ENCODE data around the gene ADSS2.

Gene ADSS2

GRCh38 chr1:244387415-244387814 is 64.3 kb downstream of the ADSS2 start:
- 95% methylated on average over 1 of the region's 1 CpG for WGBS
- no peak overlapping the region for H2BK5ac ChIP-seq (ENCODE audit: low read depth, low read length, poor library complexity, severe bottlenecking)
- H2AFZ ChIP-seq (ENCODE audit: low read depth, low read length), result no peak overlapping the region
- H4K91ac ChIP-seq (ENCODE audit: low read length), result no peak overlapping the region
- H2BK120ac ChIP-seq (ENCODE audit: low read depth, low read length), result no peak overlapping the region
- H4K8ac ChIP-seq (ENCODE audit: low read length), result no peak overlapping the region
- no peaks in the 10 kb centered on the region for H3K27me3 ChIP-seq (ENCODE audit: control insufficient read depth in 1 of 2, insufficient read depth in 1 of 2, low read length in 2 of 2)
- no peak overlapping the region for H3K4ac ChIP-seq (ENCODE audit: low read depth in 1 of 2, low read length in 2 of 2)
- DNase-seq, result no peak
- no peak overlapping the region for H2BK15ac ChIP-seq (ENCODE audit: low read depth, poor library complexity, severe bottlenecking)
- no peak overlapping the region for H2AK5ac ChIP-seq (ENCODE audit: low read length, severe bottlenecking)
- no peak overlapping the region for H3K14ac ChIP-seq (ENCODE audit: low read length in 2 of 2)
- H3K27ac ChIP-seq (ENCODE audit: low read length, poor library complexity, severe bottlenecking), result no peak overlapping the region
- H3K9me3 ChIP-seq (ENCODE audit: control insufficient read depth, low read length), result no peaks in the 10 kb centered on the region
- no peak overlapping the region for H3K23ac ChIP-seq (ENCODE audit: low read length in 2 of 2)
- H2BK12ac ChIP-seq (ENCODE audit: low read length in 2 of 2), result peak overlapping the region in 1 of 2 experiments; percentile 54
- peaks cover 7% of the 10 kb centered on the region for H3K4me1 ChIP-seq (ENCODE audit: control insufficient read depth, insufficient read depth, low read depth, low read length)
- H3K4me3 ChIP-seq (ENCODE audit: insufficient read depth in 1 of 2, low read depth in 1 of 2, low read length in 2 of 2), result no peak overlapping the region
- no peak overlapping the region for H3K9ac ChIP-seq (ENCODE audit: low read length)
- no peak overlapping the region for H3K18ac ChIP-seq (ENCODE audit: low read depth in 1 of 2, low read length in 2 of 2)
- no peak overlapping the region for H3K4me2 ChIP-seq (ENCODE audit: low read length, poor library complexity, severe bottlenecking)
- H3K79me1 ChIP-seq (replicated peaks; ENCODE audit: low read length, poor library complexity, severe bottlenecking), result no peaks in the 10 kb centered on the region
- H3K36me3 ChIP-seq (ENCODE audit: control insufficient read depth in 1 of 2, insufficient read depth in 2 of 2, low read depth in 1 of 2, low read length in 2 of 2), result no peaks in the 10 kb centered on the region

GRCh38 chr1:244386595-244386994 is 65.1 kb downstream of the ADSS2 start:
- no peak for DNase-seq
- no peak overlapping the region for H4K91ac ChIP-seq (ENCODE audit: low read length)

GRCh38 chr1:244384066-244384465 is 67.6 kb downstream of the ADSS2 start:
- no peak overlapping the region for H4K8ac ChIP-seq (ENCODE audit: low read length)
- H3K4ac ChIP-seq (ENCODE audit: low read depth in 1 of 2, low read length in 2 of 2), result no peak overlapping the region
- no peak overlapping the region for H2AFZ ChIP-seq (ENCODE audit: low read depth, low read length)
- H3K36me3 ChIP-seq (ENCODE audit: control insufficient read depth in 1 of 2, insufficient read depth in 2 of 2, low read depth in 1 of 2, low read length in 2 of 2), result no peaks in the 10 kb centered on the region
- WGBS, result 88% methylated on average over 3 of the region's 3 CpGs
- H3K4me1 ChIP-seq (ENCODE audit: control insufficient read depth, insufficient read depth, low read depth, low read length), result peaks cover 6% of the 10 kb centered on the region
- DNase-seq, result no peak
- H2BK12ac ChIP-seq (ENCODE audit: low read length in 2 of 2), result no peak overlapping the region
- no peak overlapping the region for H3K18ac ChIP-seq (ENCODE audit: low read depth in 1 of 2, low read length in 2 of 2)
- no peaks in the 10 kb centered on the region for H3K27me3 ChIP-seq (ENCODE audit: control insufficient read depth in 1 of 2, insufficient read depth in 1 of 2, low read length in 2 of 2)
- no peak overlapping the region for H3K9ac ChIP-seq (ENCODE audit: low read length)
- H3K4me2 ChIP-seq (ENCODE audit: low read length, poor library complexity, severe bottlenecking), result no peak overlapping the region
- H3K27ac ChIP-seq (ENCODE audit: low read length, poor library complexity, severe bottlenecking), result no peak overlapping the region
- H2BK120ac ChIP-seq (ENCODE audit: low read depth, low read length), result no peak overlapping the region
- H4K91ac ChIP-seq (ENCODE audit: low read length), result no peak overlapping the region
- no peak overlapping the region for H2AK5ac ChIP-seq (ENCODE audit: low read length, severe bottlenecking)
- no peak overlapping the region for H2BK15ac ChIP-seq (ENCODE audit: low read depth, poor library complexity, severe bottlenecking)
- H3K79me1 ChIP-seq (replicated peaks; ENCODE audit: low read length, poor library complexity, severe bottlenecking), result no peaks in the 10 kb centered on the region
- no peak overlapping the region for H3K4me3 ChIP-seq (ENCODE audit: insufficient read depth in 1 of 2, low read depth in 1 of 2, low read length in 2 of 2)
- no peak overlapping the region for H2BK5ac ChIP-seq (ENCODE audit: low read depth, low read length, poor library complexity, severe bottlenecking)
- H3K23ac ChIP-seq (ENCODE audit: low read length in 2 of 2), result no peak overlapping the region
- no peaks in the 10 kb centered on the region for H3K9me3 ChIP-seq (ENCODE audit: control insufficient read depth, low read length)
- H3K14ac ChIP-seq (ENCODE audit: low read length in 2 of 2), result no peak overlapping the region

More at GRCh38 chr1:244386595-244386994, 65.1 kb downstream of the ADSS2 start:
- Histone ChIP-seq H2AK5ac (ENCODE audit: low read length, severe bottlenecking) (no peak overlapping the region), H3K27me3 (ENCODE audit: control insufficient read depth in 1 of 2, insufficient read depth in 1 of 2, low read length in 2 of 2) (no peaks in the 10 kb centered on the region), H3K4me3 (ENCODE audit: insufficient read depth in 1 of 2, low read depth in 1 of 2, low read length in 2 of 2) (no peak overlapping the region), H3K4ac (ENCODE audit: low read depth in 1 of 2, low read length in 2 of 2) (no peak overlapping the region), H4K8ac (ENCODE audit: low read length) (no peak overlapping the region), H3K4me2 (ENCODE audit: low read length, poor library complexity, severe bottlenecking) (no peak overlapping the region), H3K23ac (ENCODE audit: low read length in 2 of 2) (no peak overlapping the region), H3K9me3 (ENCODE audit: control insufficient read depth, low read length) (no peaks in the 10 kb centered on the region), H3K27ac (ENCODE audit: low read length, poor library complexity, severe bottlenecking) (no peak overlapping the region), H3K79me1 (replicated peaks; ENCODE audit: low read length, poor library complexity, severe bottlenecking) (no peaks in the 10 kb centered on the region), H2AFZ (ENCODE audit: low read depth, low read length) (no peak overlapping the region), H3K36me3 (ENCODE audit: control insufficient read depth in 1 of 2, insufficient read depth in 2 of 2, low read depth in 1 of 2, low read length in 2 of 2) (no peaks in the 10 kb centered on the region), H3K18ac (ENCODE audit: low read depth in 1 of 2, low read length in 2 of 2) (no peak overlapping the region), H2BK15ac (ENCODE audit: low read depth, poor library complexity, severe bottlenecking) (no peak overlapping the region), H3K14ac (ENCODE audit: low read length in 2 of 2) (no peak overlapping the region), H2BK12ac (ENCODE audit: low read length in 2 of 2) (no peak overlapping the region), H2BK5ac (ENCODE audit: low read depth, low read length, poor library complexity, severe bottlenecking) (no peak overlapping the region), H3K9ac (ENCODE audit: low read length) (no peak overlapping the region), H3K4me1 (ENCODE audit: control insufficient read depth, insufficient read depth, low read depth, low read length) (peaks cover 9% of the 10 kb centered on the region), H2BK120ac (ENCODE audit: low read depth, low read length) (no peak overlapping the region)
- no CpG with 5 or more reads among the region's 1 CpG for WGBS

GRCh38 chr1:244383278-244383884 is 68.3 kb downstream of the ADSS2 start:
- no peaks in the 10 kb centered on the region for H3K27me3 ChIP-seq (ENCODE audit: control insufficient read depth in 1 of 2, insufficient read depth in 1 of 2, low read length in 2 of 2)
- H2AFZ ChIP-seq (ENCODE audit: low read depth, low read length), result no peak overlapping the region
- 100% methylated on average over 2 of the region's 4 CpGs for WGBS
- H2BK15ac ChIP-seq (ENCODE audit: low read depth, poor library complexity, severe bottlenecking), result no peak overlapping the region
- H4K8ac ChIP-seq (ENCODE audit: low read length), result no peak overlapping the region
- no peak overlapping the region for H3K4me2 ChIP-seq (ENCODE audit: low read length, poor library complexity, severe bottlenecking)
- no peak overlapping the region for H3K4me3 ChIP-seq (ENCODE audit: insufficient read depth in 1 of 2, low read depth in 1 of 2, low read length in 2 of 2)
- no peak for DNase-seq
- no peaks in the 10 kb centered on the region for H3K36me3 ChIP-seq (ENCODE audit: control insufficient read depth in 1 of 2, insufficient read depth in 2 of 2, low read depth in 1 of 2, low read length in 2 of 2)
- no peak overlapping the region for H3K23ac ChIP-seq (ENCODE audit: low read length in 2 of 2)
- H3K18ac ChIP-seq (ENCODE audit: low read depth in 1 of 2, low read length in 2 of 2), result no peak overlapping the region
- no peak overlapping the region for H2BK5ac ChIP-seq (ENCODE audit: low read depth, low read length, poor library complexity, severe bottlenecking)
- no peak overlapping the region for H2BK120ac ChIP-seq (ENCODE audit: low read depth, low read length)
- peak overlapping the region; percentile 20 for H2AK5ac ChIP-seq (ENCODE audit: low read length, severe bottlenecking)
- peaks cover 6% of the 10 kb centered on the region for H3K4me1 ChIP-seq (ENCODE audit: control insufficient read depth, insufficient read depth, low read depth, low read length)
- no peak overlapping the region for H3K14ac ChIP-seq (ENCODE audit: low read length in 2 of 2)
- no peak overlapping the region for H4K91ac ChIP-seq (ENCODE audit: low read length)
- no peaks in the 10 kb centered on the region for H3K9me3 ChIP-seq (ENCODE audit: control insufficient read depth, low read length)
- H3K4ac ChIP-seq (ENCODE audit: low read depth in 1 of 2, low read length in 2 of 2), result no peak overlapping the region
- peak overlapping the region in 1 of 2 experiments; percentile 78 for H2BK12ac ChIP-seq (ENCODE audit: low read length in 2 of 2)
- no peak overlapping the region for H3K9ac ChIP-seq (ENCODE audit: low read length)
- no peak overlapping the region for H3K27ac ChIP-seq (ENCODE audit: low read length, poor library complexity, severe bottlenecking)
- no peaks in the 10 kb centered on the region for H3K79me1 ChIP-seq (replicated peaks; ENCODE audit: low read length, poor library complexity, severe bottlenecking)
